H1 (cell line): ENCODE results near the gene DDI1. TPM values are rescaled to one million over a fixed set of nuclear protein-coding genes. Genes with fewer than 3 reads are reported as not detected.

Experiments used
- CTCF ChIA-PET: fragments of 300-600 bp; sonication (Branson Sonifier 250); formaldehyde crosslinking; loops from one replicate; lab custom pipeline; 2021; ENCODE audit not compliant: partially characterized antibody; lab: Charles Lee
- POLR2A ChIA-PET: fragments of 300-600 bp; sonication (Branson Sonifier 250); formaldehyde crosslinking; loops from one replicate; lab custom pipeline; 2021; ENCODE audit warnings: inconsistent platforms; ENCODE audit not compliant: partially characterized antibody; lab: Charles Lee
- DNase-seq, 2 experiments: peaks; one replicate each; pipeline versions ENCODE4 v3.0.0 to v3.0.0-alpha.2; 2010 to 2022; ENCODE audit warnings: low spot score in 2 of 2, low read depth in 1 of 2, mixed read lengths in 1 of 2
- FAIRE-seq: peaks from 2 replicates; lab custom pipeline; 2011; peaks lifted over from hg19 to GRCh38; lab: Jason Lieb, UNC
- H2AFZ ChIP-seq: 2 replicates; pipeline ENCODE4 v1.8.1; 2012; ENCODE audit warnings: low read length, inconsistent platforms
- H2AK5ac ChIP-seq: 2 replicates; pipeline ENCODE4 v1.6.1; 2013; ENCODE audit warnings: low read depth, low read length
- H2BK120ac ChIP-seq: replicated peaks from 2 replicates; pipeline ENCODE3; 2013; ENCODE audit warnings: low read depth, low read length, inconsistent platforms
- H2BK12ac ChIP-seq: 2 replicates; pipeline ENCODE4 v1.6.1; 2013; ENCODE audit warnings: low read depth, low read length
- H2BK15ac ChIP-seq: 2 replicates; pipeline ENCODE4 v1.6.1; 2013; ENCODE audit warnings: low read length
- H2BK20ac ChIP-seq: 2 replicates; pipeline ENCODE4 v1.6.1; 2013; ENCODE audit warnings: low read length
- H2BK5ac ChIP-seq: 2 replicates; pipeline ENCODE4 v1.6.1; 2013; ENCODE audit warnings: low read depth, low read length
- H3K14ac ChIP-seq: 2 replicates; pipeline ENCODE4 v1.6.1; 2013; ENCODE audit warnings: inconsistent platforms; ENCODE audit not compliant: insufficient read length
- H3K18ac ChIP-seq: 2 replicates; pipeline ENCODE4 v1.6.1; 2013; ENCODE audit warnings: low read length; ENCODE audit errors: extremely low read depth
- H3K23ac ChIP-seq: 2 replicates; pipeline ENCODE4 v1.6.1; 2013; ENCODE audit warnings: inconsistent platforms; ENCODE audit not compliant: insufficient read length
- H3K23me2 ChIP-seq: 2 replicates; pipeline ENCODE4 v1.6.1; 2013; ENCODE audit warnings: low read depth, low read length
- H3K27ac ChIP-seq: 2 replicates; pipeline ENCODE4 v1.6.1; 2011; ENCODE audit warnings: low read depth, low read length, inconsistent platforms
- H3K27me3 ChIP-seq, 4 experiments: replicated peaks in 1 of 4; 1 replicate in 1 of 4; 2 replicates in 3 of 4; pipeline versions ENCODE4 v1.6.1 to v1.8.1; 2011 to 2013; ENCODE audit warnings: low read length in 3 of 4, mild to moderate bottlenecking in 3 of 4, inconsistent platforms in 2 of 4, mixed read lengths in 2 of 4, moderate library complexity in 1 of 4; ENCODE audit not compliant: control insufficient read depth in 3 of 4, insufficient read depth in 3 of 4; ENCODE audit errors: extremely low read depth in 1 of 4
- H3K36me3 ChIP-seq, 4 experiments: 2 replicates each; pipeline versions ENCODE4 v1.6.1 to v1.8.1; 2011 to 2013; ENCODE audit warnings: mild to moderate bottlenecking in 4 of 4, low read length in 3 of 4, moderate library complexity in 2 of 4, control low read depth in 1 of 4, inconsistent platforms in 1 of 4; ENCODE audit not compliant: insufficient read depth in 4 of 4, control insufficient read depth in 2 of 4
- H3K4ac ChIP-seq: replicated peaks from 2 replicates; pipeline ENCODE3; 2013; ENCODE audit warnings: low read length, low read depth, mixed read lengths, inconsistent platforms; ENCODE audit not compliant: insufficient read length
- H3K4me1 ChIP-seq, 4 experiments: replicated peaks in 1 of 4; 1 replicate in 1 of 4; 2 replicates in 3 of 4; pipeline versions ENCODE4 v1.6.1 to v1.8.1; 2011 to 2013; ENCODE audit warnings: low read length in 3 of 4, inconsistent platforms in 2 of 4, mixed read lengths in 1 of 4; ENCODE audit not compliant: insufficient read depth in 4 of 4, control insufficient read depth in 3 of 4
- H3K4me2 ChIP-seq, 2 experiments: 2 replicates each; pipeline versions ENCODE4 v1.6.1 to v1.8.1; 2011 to 2013; ENCODE audit warnings: low read depth in 2 of 2, low read length in 2 of 2, control low read depth in 1 of 2, inconsistent platforms in 1 of 2, mild to moderate bottlenecking in 1 of 2; ENCODE audit not compliant: insufficient read depth in 1 of 2
- H3K4me3 ChIP-seq, 4 experiments: fragments of 200-600, 300-600 bp in 1 of 4; sonication (generic), shearing (Covaris generic), sonication (Bioruptor Twin) in 1 of 4; 2 replicates each; pipeline versions ENCODE4 v1.5.1 to v1.8.1; 2011 to 2016; ENCODE audit warnings: low read length in 4 of 4, low read depth in 3 of 4, control low read depth in 2 of 4, inconsistent platforms in 2 of 4, mild to moderate bottlenecking in 2 of 4, mixed read lengths in 1 of 4, moderate library complexity in 1 of 4; ENCODE audit not compliant: insufficient read depth in 2 of 4; ENCODE audit errors: extremely low read depth in 1 of 4
- H3K56ac ChIP-seq: replicated peaks from 2 replicates; pipeline ENCODE3; 2013; ENCODE audit warnings: low read depth, mild to moderate bottlenecking, mixed read lengths, low read length, inconsistent platforms; ENCODE audit not compliant: insufficient read length
- H3K79me1 ChIP-seq: 2 replicates; pipeline ENCODE4 v1.6.1; 2013; ENCODE audit warnings: low read depth, low read length, control low read depth
- H3K79me2 ChIP-seq, 2 experiments: 2 replicates each; pipeline versions ENCODE4 v1.6.1 to v1.8.1; 2012 to 2013; ENCODE audit warnings: low read length in 2 of 2, mild to moderate bottlenecking in 2 of 2, inconsistent platforms in 1 of 2; ENCODE audit not compliant: insufficient read depth in 2 of 2, control insufficient read depth in 1 of 2
- H3K9ac ChIP-seq, 4 experiments: replicated peaks in 1 of 4; 1 replicate in 1 of 4; 2 replicates in 3 of 4; pipeline versions ENCODE4 v1.6.1 to v1.8.1; 2011 to 2013; ENCODE audit warnings: low read depth in 3 of 4, low read length in 3 of 4, control low read depth in 2 of 4, mild to moderate bottlenecking in 2 of 4, moderate library complexity in 2 of 4, inconsistent platforms in 1 of 4; ENCODE audit errors: extremely low read depth in 1 of 4
- H3K9me3 ChIP-seq, 2 experiments: 2 replicates each; pipeline versions ENCODE4 v1.6.1 to v1.8.1; 2012 to 2013; ENCODE audit warnings: mild to moderate bottlenecking in 2 of 2, moderate library complexity in 2 of 2, control low read depth in 1 of 2, inconsistent platforms in 1 of 2, low read depth in 1 of 2, low read length in 1 of 2, mixed read lengths in 1 of 2; ENCODE audit not compliant: insufficient read depth in 2 of 2
- H4K20me1 ChIP-seq, 2 experiments: replicated peaks in 1 of 2; 2 replicates each; pipeline versions ENCODE3 to v1.8.1; 2011 to 2013; ENCODE audit warnings: inconsistent platforms in 2 of 2, low read length in 2 of 2, mild to moderate bottlenecking in 1 of 2; ENCODE audit not compliant: insufficient read depth in 2 of 2, control insufficient read depth in 1 of 2
- H4K5ac ChIP-seq: 2 replicates; pipeline ENCODE4 v1.6.1; 2013; ENCODE audit warnings: low read length, low read depth, mixed read lengths, inconsistent platforms; ENCODE audit not compliant: insufficient read length
- H4K8ac ChIP-seq: 2 replicates; pipeline ENCODE4 v1.8.0; 2013; ENCODE audit warnings: mild to moderate bottlenecking, moderate library complexity, low read length, inconsistent platforms; ENCODE audit not compliant: insufficient read depth; ENCODE audit errors: extremely low read depth
- H4K91ac ChIP-seq: replicated peaks from 2 replicates; pipeline ENCODE3; 2013; ENCODE audit warnings: low read length, mixed read lengths, inconsistent platforms; ENCODE audit not compliant: insufficient read length
- WGBS, 2 experiments: shearing (Covaris generic) in 1 of 2; methylation state at CpG; one replicate each; pipeline versions ENCODE4 v1.1.6 to v1.1.7; 2013 to 2015; ENCODE audit warnings: low lambda C conversion rate in 2 of 2, mixed read lengths in 2 of 2, inconsistent platforms in 1 of 2, low coverage in 1 of 2, missing lambda C conversion rate in 1 of 2; ENCODE audit not compliant: insufficient replicate concordance in 2 of 2, insufficient coverage in 1 of 2, insufficient read length in 1 of 2; ENCODE audit errors: extremely low coverage in 1 of 2, missing lambda C conversion rate in 1 of 2; 5-methylcytosine and 5-hydroxymethylcytosine counted together
- polyA plus RNA-seq, 7 experiments: library from polyadenylated mRNA; depleted of rRNA in 3 of 7; stranded (reverse) in 5 of 7; unstranded in 2 of 7; fragments of >200 nt in 5 of 7; fragments of 200-250 nt in 2 of 7; gene quantifications; 1 replicate in 5 of 7; 2 replicates in 1 of 7; 4 replicates in 1 of 7; pipeline versions ENCODE4 v1.2.1 to v1.2.3, GENCODE V29; 2011 to 2013; ENCODE audit warnings: missing spikeins in 2 of 7, mixed read lengths in 2 of 7
- total RNA-seq: library from RNA; stranded (reverse); fragmentation: NEBNext Ultra II Directional; extraction: Animal tissue kit (Norgen Biotek cat#: 25700); gene quantifications from 2 replicates; pipeline ENCODE4 v1.2.1, GENCODE V29; 2021

The DDI1 gene
- total and polyA plus RNA-seq, 2 of the 8 experiments (the other 6 are each of a cell fraction or from before 2014, with no cell fraction given), result not detected

DNA sequence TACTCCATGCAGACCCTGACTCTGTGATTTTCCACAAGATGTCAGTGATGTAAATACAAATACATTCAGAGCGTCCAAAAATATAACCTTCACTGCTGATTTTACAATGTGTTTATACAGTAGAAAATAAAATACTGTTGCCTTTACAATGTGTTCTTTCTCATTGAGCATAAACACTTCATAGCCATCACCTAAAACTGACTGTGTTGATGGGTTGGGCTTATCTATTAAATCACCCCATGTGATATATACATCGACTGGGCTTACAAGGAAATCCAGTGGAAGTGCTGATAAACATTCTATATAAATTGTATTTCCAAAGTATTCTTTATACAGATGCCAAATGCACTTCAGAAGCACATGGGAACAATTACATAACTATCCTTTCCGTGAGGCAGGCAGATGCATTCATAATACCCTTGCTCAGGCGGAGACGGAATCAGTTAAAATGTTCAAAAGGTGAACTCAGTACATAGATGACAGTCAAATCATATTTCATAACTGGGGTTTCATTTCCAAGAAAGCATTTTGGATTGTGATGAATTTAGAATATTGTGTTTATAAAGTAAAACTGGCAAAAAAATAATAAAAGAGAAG is 27.7 kb downstream of the DDI1 start:
- no peaks in the 10 kb centered on the region for H4K20me1 ChIP-seq

More for the DNA sequence above, 27.7 kb downstream of the DDI1 start:
- Histone ChIP-seq H3K14ac (no peak overlapping the region), H4K91ac (no peak overlapping the region), H3K79me2 (no peaks in the 10 kb centered on the region), H3K79me1 (no peaks in the 10 kb centered on the region), H4K5ac (no peak overlapping the region), H4K8ac (no peak overlapping the region), H3K27ac (no peak overlapping the region), H2BK5ac (no peak overlapping the region), H3K4me1 (0 out of 7 replicates have a peak, but pooled peaks cover 0 to 1% (median 0%) of the 10 kb centered on the region in 4 experiments), H3K4ac (no peak overlapping the region), H3K27me3 (no peaks in the 10 kb centered on the region), H2BK12ac (no peak overlapping the region), H2BK120ac (no peak overlapping the region), H3K4me2 (no peak overlapping the region), H3K9ac (no peak overlapping the region), H2BK15ac (no peak overlapping the region), H2AK5ac (no peak overlapping the region), H3K9me3 (no peaks in the 10 kb centered on the region), H3K23me2 (no peaks in the 10 kb centered on the region), H3K23ac (no peak overlapping the region), H3K18ac (no peak overlapping the region), H3K4me3 (no peak overlapping the region), H3K36me3 (no peaks in the 10 kb centered on the region), H3K56ac (no peak overlapping the region), H2BK20ac (no peak overlapping the region), H2AFZ (no peak overlapping the region)
- CTCF ChIA-PET, result no interaction called here
- FAIRE-seq (no peak), DNase-seq (no peak)
- WGBS, 2 experiments, result 94% methylated on average over 5 of the region's 5 CpGs; no CpG with 5 or more reads in 1 of the 2 experiments
- POLR2A ChIA-PET, result no interaction called here
